Mesenchymal stem cell (in vitro differentiated cells and primary cell): Measurements from ENCODE around the gene HTD2.

Source experiments
- DNase-seq: peaks from one replicate; pipeline ENCODE4 v3.0.0-alpha.2; 2013
- H2AFZ ChIP-seq: one replicate; pipeline ENCODE4 v1.6.1; 2013; ENCODE audit warnings: low read depth, mild to moderate bottlenecking, control low read depth, inconsistent platforms, low read length, moderate library complexity
- H2AK5ac ChIP-seq: 2 replicates; pipeline ENCODE4 v1.6.1; 2013; ENCODE audit warnings: low read length, moderate library complexity, mild to moderate bottlenecking, inconsistent platforms; ENCODE audit not compliant: severe bottlenecking
- H2BK120ac ChIP-seq: one replicate; pipeline ENCODE4 v1.6.1; 2013; ENCODE audit warnings: low read depth, mild to moderate bottlenecking, inconsistent platforms, low read length, moderate library complexity
- H2BK12ac ChIP-seq, 2 experiments: one replicate each; pipeline ENCODE4 v1.6.1; 2013; ENCODE audit warnings: inconsistent platforms in 2 of 2, low read length in 2 of 2, mild to moderate bottlenecking in 2 of 2, moderate library complexity in 2 of 2, control low read depth in 1 of 2
- H2BK15ac ChIP-seq: one replicate; pipeline ENCODE4 v1.6.1; 2013; ENCODE audit warnings: mild to moderate bottlenecking, low read depth, inconsistent platforms; ENCODE audit not compliant: poor library complexity, severe bottlenecking
- H2BK5ac ChIP-seq: 2 replicates; pipeline ENCODE4 v1.6.1; 2013; ENCODE audit warnings: low read depth, mild to moderate bottlenecking, low read length, control low read depth, inconsistent platforms; ENCODE audit not compliant: poor library complexity, severe bottlenecking
- H3K14ac ChIP-seq, 2 experiments: one replicate each; pipeline ENCODE4 v1.6.1; 2013; ENCODE audit warnings: inconsistent platforms in 2 of 2, low read length in 2 of 2, control low read depth in 1 of 2, mild to moderate bottlenecking in 1 of 2, moderate library complexity in 1 of 2
- H3K18ac ChIP-seq, 2 experiments: one replicate each; pipeline ENCODE4 v1.6.1; 2013; ENCODE audit warnings: inconsistent platforms in 2 of 2, low read length in 2 of 2, control low read depth in 1 of 2, low read depth in 1 of 2, mild to moderate bottlenecking in 1 of 2
- H3K23ac ChIP-seq, 2 experiments: one replicate each; pipeline ENCODE4 v1.6.1; 2013; ENCODE audit warnings: inconsistent platforms in 2 of 2, low read length in 2 of 2, mild to moderate bottlenecking in 2 of 2, moderate library complexity in 2 of 2, control low read depth in 1 of 2
- H3K27ac ChIP-seq: 2 replicates; pipeline ENCODE4 v1.5.1; 2013; ENCODE audit warnings: mild to moderate bottlenecking, moderate library complexity, low read length, control low read depth, inconsistent platforms; ENCODE audit not compliant: poor library complexity, severe bottlenecking
- H3K27me3 ChIP-seq, 2 experiments: 2 replicates each; pipeline versions ENCODE4 v1.6.1 to v1.7.0; 2013; ENCODE audit warnings: low read length in 2 of 2, mild to moderate bottlenecking in 2 of 2, moderate library complexity in 2 of 2, control low read depth in 1 of 2, inconsistent platforms in 1 of 2; ENCODE audit not compliant: control insufficient read depth in 1 of 2, insufficient read depth in 1 of 2
- H3K36me3 ChIP-seq, 2 experiments: 2 replicates each; pipeline versions ENCODE4 v1.6.1 to v1.7.0; 2013; ENCODE audit warnings: low read length in 2 of 2, control low read depth in 1 of 2, inconsistent platforms in 1 of 2, low read depth in 1 of 2, mild to moderate bottlenecking in 1 of 2; ENCODE audit not compliant: insufficient read depth in 2 of 2, control insufficient read depth in 1 of 2
- H3K4ac ChIP-seq, 2 experiments: one replicate each; pipeline ENCODE4 v1.6.1; 2013; ENCODE audit warnings: inconsistent platforms in 2 of 2, low read length in 2 of 2, mild to moderate bottlenecking in 2 of 2, moderate library complexity in 2 of 2, control low read depth in 1 of 2, low read depth in 1 of 2
- H3K4me1 ChIP-seq: 2 replicates; pipeline ENCODE4 v1.6.1; 2013; ENCODE audit warnings: low read depth, low read length, control low read depth; ENCODE audit not compliant: control insufficient read depth, insufficient read depth
- H3K4me2 ChIP-seq: 2 replicates; pipeline ENCODE4 v1.6.1; 2013; ENCODE audit warnings: low read length, mild to moderate bottlenecking, inconsistent platforms; ENCODE audit not compliant: poor library complexity, severe bottlenecking
- H3K4me3 ChIP-seq, 2 experiments: 2 replicates each; pipeline versions ENCODE4 v1.5.1 to v1.7.0; 2013; ENCODE audit warnings: low read length in 2 of 2, mild to moderate bottlenecking in 2 of 2, control low read depth in 1 of 2, low read depth in 1 of 2; ENCODE audit not compliant: insufficient read depth in 1 of 2
- H3K79me1 ChIP-seq: replicated peaks from 2 replicates; pipeline ENCODE4 v1.6.1; 2013; ENCODE audit warnings: mild to moderate bottlenecking, control low read depth, low read length, inconsistent platforms; ENCODE audit not compliant: poor library complexity, severe bottlenecking
- H3K9ac ChIP-seq: 2 replicates; pipeline ENCODE4 v1.7.0; 2013; ENCODE audit warnings: mild to moderate bottlenecking, low read length, moderate library complexity
- H3K9me3 ChIP-seq: 2 replicates; pipeline ENCODE4 v1.7.0; 2013; ENCODE audit warnings: mild to moderate bottlenecking, low read length; ENCODE audit not compliant: control insufficient read depth
- H4K8ac ChIP-seq: one replicate; pipeline ENCODE4 v1.6.1; 2013; ENCODE audit warnings: inconsistent platforms, mild to moderate bottlenecking, low read length, moderate library complexity
- H4K91ac ChIP-seq: one replicate; pipeline ENCODE4 v1.6.1; 2013; ENCODE audit warnings: mild to moderate bottlenecking, low read length, inconsistent platforms
- WGBS: methylation state at CpG from one replicate; pipeline ENCODE4 v1.1.7; 2013; ENCODE audit warnings: mixed read lengths; 5-methylcytosine and 5-hydroxymethylcytosine counted together

Gene HTD2

GRCh38 chr3:58351920-58352319 lies 45.6 kb downstream of the HTD2 start:
- Histone ChIP-seq H3K14ac (no peak overlapping the region), H2BK120ac (no peak overlapping the region), H3K4me3 (no peak overlapping the region), H3K23ac (no peak overlapping the region), H2BK12ac (peak overlapping the region in 1 of 2 experiments; percentile 15), H3K79me1 (peaks cover 13% of the 10 kb centered on the region), H3K18ac (no peak overlapping the region), H3K9me3 (no peaks in the 10 kb centered on the region), H2BK5ac (no peak overlapping the region), H4K8ac (no peak overlapping the region), H4K91ac (no peak overlapping the region), H3K27me3 (no peaks in the 10 kb centered on the region), H3K4me2 (no peak overlapping the region), H2AK5ac (no peak overlapping the region), H3K27ac (no peak overlapping the region), H3K4me1 (no peaks in the 10 kb centered on the region), H3K4ac (no peak overlapping the region), H2AFZ (no peak overlapping the region), H2BK15ac (no peak overlapping the region), H3K36me3 (no peaks in the 10 kb centered on the region), H3K9ac (no peak overlapping the region)
- no peak for DNase-seq
- WGBS: 68% methylated on average over 3 of the region's 3 CpGs

GRCh38 chr3:58352626-58353025 lies 46.3 kb downstream of the HTD2 start:
- H3K23ac ChIP-seq: no peak overlapping the region
- no peak for DNase-seq
- H3K4me1 ChIP-seq: no peaks in the 10 kb centered on the region

GRCh38 chr3:58353722-58354553 lies 47.6 kb downstream of the HTD2 start:
- Histone ChIP-seq H3K9ac (no peak overlapping the region), H3K18ac (no peak overlapping the region), H2BK12ac (no peak overlapping the region), H2AFZ (no peak overlapping the region), H2BK5ac (no peak overlapping the region), H3K14ac (no peak overlapping the region), H4K8ac (no peak overlapping the region), H3K4me1 (no peaks in the 10 kb centered on the region), H3K9me3 (no peaks in the 10 kb centered on the region), H2BK120ac (no peak overlapping the region), H2AK5ac (no peak overlapping the region), H3K36me3 (no peaks in the 10 kb centered on the region), H3K79me1 (peaks cover 13% of the 10 kb centered on the region), H3K4ac (no peak overlapping the region), H3K4me2 (no peak overlapping the region), H3K23ac (no peak overlapping the region), H3K27me3 (no peaks in the 10 kb centered on the region), H3K4me3 (no peak overlapping the region), H3K27ac (no peak overlapping the region), H4K91ac (no peak overlapping the region), H2BK15ac (no peak overlapping the region)
- WGBS: 96% methylated on average over 6 of the region's 8 CpGs
- peak; percentile 53 for DNase-seq

More at GRCh38 chr3:58352626-58353025, 46.3 kb downstream of the HTD2 start:
- H3K27me3 ChIP-seq: no peaks in the 10 kb centered on the region
- no peaks in the 10 kb centered on the region for H3K36me3 ChIP-seq
- H3K4ac ChIP-seq: no peak overlapping the region
- no peak overlapping the region for H2BK120ac ChIP-seq
- H3K18ac ChIP-seq: no peak overlapping the region
- no peak overlapping the region for H3K9ac ChIP-seq
- no peak overlapping the region for H3K27ac ChIP-seq
- peak overlapping the region in 1 of 2 experiments; percentile 34 for H2BK12ac ChIP-seq
- H4K8ac ChIP-seq: peak overlapping the region; percentile 39
- no peaks in the 10 kb centered on the region for H3K9me3 ChIP-seq
- no peak overlapping the region for H3K4me2 ChIP-seq
- no peak overlapping the region for H3K4me3 ChIP-seq
- no peak overlapping the region for H2BK5ac ChIP-seq
- no peak overlapping the region for H2AFZ ChIP-seq
- H3K14ac ChIP-seq: no peak overlapping the region
- 95% methylated on average over 6 of the region's 6 CpGs for WGBS
- H2AK5ac ChIP-seq: no peak overlapping the region
- peaks cover 13% of the 10 kb centered on the region for H3K79me1 ChIP-seq
- no peak overlapping the region for H2BK15ac ChIP-seq
- no peak overlapping the region for H4K91ac ChIP-seq

- H2AFZ ChIP-seq: no peak overlapping the region
- no peaks in the 10 kb centered on the region for H3K9me3 ChIP-seq
- H2BK5ac ChIP-seq: no peak overlapping the region
- no peak overlapping the region for H2BK12ac ChIP-seq
- DNase-seq: no peak
- no peak overlapping the region for H2BK120ac ChIP-seq
- no peak overlapping the region for H3K4me2 ChIP-seq
- no peak overlapping the region for H3K27ac ChIP-seq
- H2BK15ac ChIP-seq: no peak overlapping the region
- H3K9ac ChIP-seq: no peak overlapping the region
- H3K4me3 ChIP-seq: no peak overlapping the region
- no peak overlapping the region for H3K23ac ChIP-seq
- H3K36me3 ChIP-seq: no peaks in the 10 kb centered on the region
- H4K91ac ChIP-seq: no peak overlapping the region
- H3K27me3 ChIP-seq: no peaks in the 10 kb centered on the region
- WGBS: 91% methylated on average over 8 of the region's 8 CpGs
- H3K18ac ChIP-seq: no peak overlapping the region
- H2AK5ac ChIP-seq: no peak overlapping the region
- H4K8ac ChIP-seq: no peak overlapping the region
- H3K4me1 ChIP-seq: no peaks in the 10 kb centered on the region
- no peak overlapping the region for H3K14ac ChIP-seq
- no peak overlapping the region for H3K4ac ChIP-seq
- H3K79me1 ChIP-seq: peaks cover 14% of the 10 kb centered on the region
These were observed 48.9 kb downstream of the HTD2 start for GRCh38 chr3:58355179-58355578.
